NT2/D1 (cell line): Measurements from ENCODE around the gene SH3D19.

Source experiments
- YY1 ChIP-seq: IDR thresholded peaks from 2 replicates; pipeline ENCODE4 v1.6.1; 2011; ENCODE audit not compliant: insufficient read length, insufficient read depth
- ZNF274 ChIP-seq: IDR thresholded peaks from 2 replicates; pipeline ENCODE4 v1.6.1; 2011; ENCODE audit warnings: mild to moderate bottlenecking, low read depth, low read length

DNA sequence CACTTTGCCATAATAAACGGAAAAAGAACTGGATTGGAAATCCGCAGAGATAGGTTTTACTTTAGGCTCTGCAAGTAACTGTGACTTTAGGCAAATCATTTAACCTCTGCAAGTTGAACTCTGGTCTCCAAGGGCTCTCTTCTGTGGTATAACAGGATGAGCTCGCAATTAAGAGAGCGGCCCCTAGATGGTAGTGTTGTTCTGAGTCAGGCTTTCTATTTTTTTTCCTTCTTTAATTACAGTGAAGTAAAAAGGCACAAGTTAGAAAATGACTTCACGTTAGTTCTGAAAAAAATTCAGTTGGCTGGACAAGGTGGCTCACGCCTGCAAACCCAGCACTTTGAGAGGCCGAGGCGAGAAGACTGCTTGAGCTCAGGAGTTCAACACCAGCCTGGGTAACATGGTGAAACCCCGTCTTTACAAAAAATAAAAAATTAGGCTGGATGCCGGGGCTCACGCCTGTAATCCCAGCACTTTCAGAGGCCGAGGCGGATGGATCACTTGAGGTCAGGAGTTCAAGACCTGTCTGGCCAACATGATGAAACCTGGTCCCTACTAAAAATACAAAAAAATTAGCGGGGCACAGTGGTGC, 207.9 kb downstream of the SH3D19 start:
- TF ChIP-seq YY1 (no peak), ZNF274 (no peak)
